Fibroblast of skin of scalp (primary cell): ENCODE measurements around the gene PARD3B.
A peak's percentile ranks its signal among the peaks of the same experiment; 100 is the strongest.

Experiments
- DNase-seq: peaks from one replicate; pipeline ENCODE4 v3.0.0-alpha.2; 2013

Gene PARD3B

DNA sequence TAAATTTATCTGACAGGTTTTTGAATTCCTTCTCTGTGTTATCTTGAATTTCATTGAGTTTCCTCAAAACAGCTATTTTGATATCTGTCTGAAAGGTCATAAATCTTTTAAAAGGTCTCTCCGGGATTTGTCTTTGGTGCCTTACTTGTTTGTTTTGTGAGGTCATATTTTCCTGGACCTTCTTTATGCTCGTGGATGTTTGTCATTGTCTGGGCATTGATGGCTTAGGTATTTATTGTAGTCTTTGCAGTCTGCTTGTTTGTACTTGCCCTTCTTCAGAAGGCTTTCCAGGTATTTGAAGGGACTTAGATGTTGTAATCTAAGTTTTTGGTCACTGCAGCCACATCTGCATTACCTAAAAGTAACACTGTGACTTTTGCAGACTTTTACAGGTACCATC lies 355.2 kb downstream of the PARD3B start:
- DNase-seq, result no peak

- DNase-seq, result no peak
These were observed 355.6 kb downstream of the PARD3B start for GRCh38 chr2:204900910-204901309.

DNA sequence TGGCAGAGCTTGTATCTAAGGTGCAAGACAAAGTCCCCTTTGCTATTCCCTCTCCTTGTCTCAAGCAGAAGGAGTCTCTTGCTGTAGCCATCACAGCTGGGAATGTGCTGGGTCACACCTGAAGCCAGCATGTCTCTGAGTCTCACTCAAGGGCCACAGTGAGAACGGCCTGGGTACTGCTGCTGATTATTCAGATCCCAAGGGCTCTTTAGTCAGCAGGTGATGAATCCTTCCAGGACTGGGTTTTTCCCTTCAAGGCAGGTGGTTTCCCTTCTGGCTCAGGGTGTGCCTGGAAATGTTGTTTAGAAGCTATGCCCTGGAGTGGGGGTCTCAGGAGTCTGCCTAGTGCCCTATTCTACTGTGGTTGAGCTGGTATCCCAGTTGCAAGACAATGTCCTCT lies 356.3 kb downstream of the PARD3B start:
- DNase-seq, result no peak

DNA sequence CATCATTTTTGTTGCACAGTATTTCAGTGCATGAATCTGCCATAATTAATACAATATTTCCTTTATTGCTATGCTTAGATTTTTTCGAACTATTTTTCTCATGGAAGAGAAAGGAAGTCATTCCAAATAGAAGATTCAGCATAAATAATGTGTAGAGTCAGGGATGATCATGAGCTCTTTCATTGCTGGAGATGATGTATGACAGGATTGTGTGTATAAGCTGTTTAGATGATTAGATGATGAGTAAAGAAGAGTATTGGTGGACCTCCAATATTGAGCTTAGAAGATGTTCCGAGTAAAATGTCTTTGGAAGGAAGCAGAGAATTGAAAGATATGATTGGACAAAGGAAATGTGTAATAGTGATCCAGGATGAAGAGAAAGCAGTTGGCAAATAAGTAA lies 364.5 kb downstream of the PARD3B start:
- no peak for DNase-seq

GRCh38 chr2:204913312-204913711 lies 368.0 kb downstream of the PARD3B start:
- DNase-seq, result no peak

GRCh38 chr2:204913854-204914464 lies 368.7 kb downstream of the PARD3B start:
- no peak for DNase-seq

- no peak for DNase-seq
These were observed 369.4 kb downstream of the PARD3B start for GRCh38 chr2:204914708-204915107.

GRCh38 chr2:204917089-204917701 lies 371.9 kb downstream of the PARD3B start:
- DNase-seq, result no peak

GRCh38 chr2:204920776-204921175 lies 375.5 kb downstream of the PARD3B start:
- no peak for DNase-seq

DNA sequence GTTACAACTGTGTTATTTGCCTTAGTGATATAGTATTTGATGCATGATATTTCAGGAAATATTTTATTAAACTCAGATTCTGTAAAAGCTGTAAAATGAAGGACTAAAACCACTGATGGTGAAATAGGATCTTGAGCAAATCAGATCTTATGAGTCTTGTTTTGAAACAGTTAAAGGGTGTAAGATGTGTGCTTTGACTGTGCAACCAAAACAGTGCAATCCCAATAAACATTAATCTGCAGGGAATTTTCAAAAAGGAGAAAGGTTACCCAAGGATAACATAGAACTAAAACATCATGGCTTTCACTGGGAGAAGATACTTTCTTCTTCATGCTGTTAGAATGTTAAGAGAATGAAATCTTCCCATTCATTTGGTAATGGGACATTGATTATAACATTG lies 378.7 kb downstream of the PARD3B start:
- DNase-seq, result no peak

- no peak for DNase-seq
These were observed 386.3 kb downstream of the PARD3B start for GRCh38 chr2:204931562-204931961.

GRCh38 chr2:204933735-204934374 lies 388.6 kb downstream of the PARD3B start:
- no peak for DNase-seq

- no peak for DNase-seq
These were observed 399.7 kb downstream of the PARD3B start for GRCh38 chr2:204944927-204945326.

GRCh38 chr2:204945376-204945775 lies 400.1 kb downstream of the PARD3B start:
- DNase-seq, result no peak

DNA sequence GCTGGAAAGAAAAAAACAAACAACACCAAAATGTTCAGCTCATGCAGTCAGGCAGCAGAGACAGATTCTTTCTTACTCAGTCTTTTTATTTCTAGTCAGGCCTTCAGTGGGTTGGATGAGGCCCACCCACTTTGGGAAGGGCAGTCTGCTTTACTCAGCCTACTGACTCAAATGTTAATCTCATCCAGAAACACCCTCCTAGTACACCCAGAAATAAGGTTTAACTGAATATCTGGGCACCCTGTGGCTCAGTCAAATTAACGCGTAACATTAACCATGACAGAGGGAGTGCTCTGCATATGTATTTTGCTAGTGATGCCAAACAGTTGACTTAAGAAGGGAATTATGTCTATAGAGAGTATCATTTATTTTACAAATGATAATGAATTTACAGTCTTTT lies 401.6 kb downstream of the PARD3B start:
- DNase-seq, result no peak

GRCh38 chr2:204947405-204947804 lies 402.1 kb downstream of the PARD3B start:
- no peak for DNase-seq

- no peak for DNase-seq
These were observed 402.9 kb downstream of the PARD3B start for GRCh38 chr2:204948024-204948763.

- DNase-seq, result no peak
These were observed 403.5 kb downstream of the PARD3B start for GRCh38 chr2:204948822-204949221.

GRCh38 chr2:204950695-204951346 lies 405.5 kb downstream of the PARD3B start:
- peak; percentile 71 for DNase-seq

DNA sequence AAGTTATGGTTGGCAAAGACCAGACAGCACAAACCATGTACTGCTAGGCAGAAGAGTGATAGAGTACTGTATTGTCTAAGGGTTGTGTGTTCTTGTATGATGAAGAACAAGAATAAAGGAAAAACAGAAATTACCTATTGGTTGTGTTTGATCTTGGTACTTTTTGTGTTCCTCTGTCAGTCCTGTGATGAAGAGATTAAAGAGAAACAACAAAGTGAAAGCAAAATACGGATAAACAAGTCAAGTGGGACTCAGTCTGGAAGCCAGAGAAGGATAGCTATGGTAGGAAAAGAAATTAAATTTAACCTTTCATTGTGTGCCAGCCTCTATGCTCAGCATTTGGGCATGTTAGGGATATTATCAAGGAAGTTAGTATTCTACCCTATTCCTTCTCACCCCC lies 413.1 kb downstream of the PARD3B start:
- DNase-seq, result no peak

DNA sequence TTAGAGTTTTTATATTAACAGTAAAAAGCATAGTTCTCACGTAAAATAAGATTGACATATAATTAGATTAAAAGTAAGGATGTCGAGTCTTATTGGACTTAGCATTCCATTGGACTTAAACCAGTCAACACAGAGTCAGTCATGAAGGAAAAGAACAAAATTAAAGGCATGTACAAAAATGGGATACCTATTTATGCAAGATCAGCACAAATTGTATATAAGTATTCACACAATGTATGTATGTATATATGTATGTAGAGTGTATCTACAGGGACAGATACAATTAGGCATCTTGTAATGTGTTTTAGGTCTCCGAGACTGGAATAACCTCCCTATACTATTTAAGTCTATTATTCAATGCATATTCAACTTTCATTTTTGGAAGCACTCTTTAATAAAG lies 419.1 kb downstream of the PARD3B start:
- no peak for DNase-seq

- DNase-seq, result no peak
These were observed 421.0 kb downstream of the PARD3B start for GRCh38 chr2:204966245-204966644.
